Right cardiac atrium (tissue), 5 donors: ENCODE measurements around the gene HS2ST1. TPM values are rescaled to one million over a fixed set of nuclear protein-coding genes. Genes with fewer than 3 reads are reported as not detected.
"Not testable (repeated sequence)": the region's sequence is repeated elsewhere in the genome, so short reads cannot be mapped to it uniquely, and the experiment has no call there.

ENCODE experiments used
- ATAC-seq, 2 donors: fragments of 200-7000 bp; cut with Tn5 transposase; one replicate each; pipeline versions ENCODE4 v1.8.0 to v1.9.1; 2020; ENCODE audit warnings: moderate library complexity in 2 of 2, mild to moderate bottlenecking in 1 of 2
- DNase-seq, 3 donors: peaks; one replicate each; pipeline ENCODE4 v3.0.0-alpha.2; 2020
- H3K27ac ChIP-seq: one replicate; pipeline ENCODE4 v1.5.1; 2013; ENCODE audit warnings: mild to moderate bottlenecking, low read length, control low read depth, moderate library complexity
- H3K27me3 ChIP-seq: one replicate; pipeline ENCODE4 v1.6.1; 2013; ENCODE audit not compliant: control insufficient read depth, insufficient read depth
- H3K4me1 ChIP-seq: one replicate; pipeline ENCODE4 v1.6.1; 2013; ENCODE audit warnings: low read length; ENCODE audit not compliant: control insufficient read depth, insufficient read depth
- H3K4me3 ChIP-seq: one replicate; pipeline ENCODE4 v1.5.1; 2013; ENCODE audit warnings: low read length, control low read depth
- H3K9me3 ChIP-seq: one replicate; pipeline ENCODE4 v1.6.1; 2013; ENCODE audit warnings: low read length; ENCODE audit not compliant: control insufficient read depth
- WGBS: extraction: QIAGEN DNeasy Blood & Tissue Kit; methylation state at CpG from one replicate; pipeline ENCODE4 v1.1.7; 2013; 5-methylcytosine and 5-hydroxymethylcytosine counted together
- intact Hi-C, 4 donors: fragments of 100-400 bp; cut with DNase I; formaldehyde crosslinking; loops; one replicate each; pipeline versions ENCODE4 v1.11.0 to v1.14.0; 2022 to 2023
- polyA plus RNA-seq: library from polyadenylated mRNA; stranded (reverse); fragments of 200-250 nt; gene quantifications from one replicate; pipeline ENCODE4 v1.2.3, GENCODE V29; 2013
- total RNA-seq, 4 donors: library from RNA; stranded (reverse); fragmentation: NEBNext Ultra II Directional; extraction: Animal tissue kit (Norgen Biotek cat#: 25700); gene quantifications; one replicate each; pipeline ENCODE4 v1.2.1, GENCODE V29; 2021
- donor health status: healthy with polysubstance abuse.
- donor health status: DM: no; HTN: yes; CAD: no.
- donor health status: DM: no; HTN: no; CAD: no.
- donor health status: DM: no; HTN: yes; CAD: no; lungs with severe emphysema.
- donor health status: DM: yes; HTN: yes; CAD: no.

The HS2ST1 gene
- total and polyA plus RNA-seq, 5 donors, result 6.0 to 15.7 (median 11.8) TPM

- Histone ChIP-seq H3K4me3 (no peak overlapping the region), H3K9me3 (no peaks in the 10 kb centered on the region), H3K27ac (no peak overlapping the region), H3K4me1 (peaks cover 1% of the 10 kb centered on the region), H3K27me3 (no peaks in the 10 kb centered on the region)
- DNase-seq, result no peak
- 86% methylated on average over 5 of the region's 5 CpGs for WGBS
- intact Hi-C loops, result no loop called here
- ATAC-seq, result no peak
Observed at GRCh38 chr1:86950712-86951419, 36.4 kb downstream of the HS2ST1 start.

- H3K27ac ChIP-seq, result no peak overlapping the region
- intact Hi-C loops, result no loop called here
- peaks cover 1% of the 10 kb centered on the region for H3K4me1 ChIP-seq
- 83% methylated on average over 1 of the region's 1 CpG for WGBS
- no peak for ATAC-seq
- no peaks in the 10 kb centered on the region for H3K9me3 ChIP-seq
- no peak for DNase-seq
- no peak overlapping the region for H3K4me3 ChIP-seq
- H3K27me3 ChIP-seq, result no peaks in the 10 kb centered on the region
Observed at GRCh38 chr1:86951430-86951829, 37.0 kb downstream of the HS2ST1 start.

GRCh38 chr1:86953167-86953566 is 38.7 kb downstream of the HS2ST1 start:
- WGBS, result 51% methylated on average over 3 of the region's 3 CpGs
- Histone ChIP-seq H3K4me3 (no peak overlapping the region), H3K27me3 (no peaks in the 10 kb centered on the region), H3K4me1 (no peaks in the 10 kb centered on the region), H3K9me3 (no peaks in the 10 kb centered on the region), H3K27ac (no peak overlapping the region)
- ATAC-seq (no peak), DNase-seq (no peak)
- intact Hi-C loops, result no loop called here

DNA sequence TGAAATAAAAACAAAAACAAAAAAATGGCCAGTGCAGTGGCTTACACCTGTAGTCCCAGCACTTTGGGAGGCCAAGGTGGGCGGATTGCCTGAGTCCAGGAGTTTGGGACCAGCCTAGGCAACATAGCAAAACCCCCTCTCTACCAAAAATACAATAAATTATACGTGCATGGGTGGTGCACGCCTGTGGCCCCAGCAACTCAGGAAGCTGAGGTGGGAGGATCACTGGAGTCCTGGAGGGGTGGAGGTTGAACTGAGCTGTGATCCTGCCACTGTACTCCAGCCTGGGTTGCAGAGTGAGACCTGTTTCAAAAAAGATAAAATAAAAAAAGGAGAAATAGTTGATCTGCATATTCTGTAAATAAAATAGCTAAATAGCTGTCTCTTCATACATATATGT is 41.2 kb downstream of the HS2ST1 start:
- ATAC-seq, result no peak
- H3K4me3 ChIP-seq, result no peak overlapping the region
- 85% methylated on average over 3 of the region's 3 CpGs for WGBS
- H3K9me3 ChIP-seq, result no peaks in the 10 kb centered on the region
- no peaks in the 10 kb centered on the region for H3K27me3 ChIP-seq
- intact Hi-C loops, result no loop called here
- DNase-seq, result no peak
- H3K27ac ChIP-seq, result no peak overlapping the region
- no peaks in the 10 kb centered on the region for H3K4me1 ChIP-seq

GRCh38 chr1:86956221-86956620 is 41.8 kb downstream of the HS2ST1 start:
- DNase-seq (no peak), ATAC-seq (no peak)
- H3K27ac ChIP-seq, result no peak overlapping the region
- no peaks in the 10 kb centered on the region for H3K27me3 ChIP-seq
- H3K4me1 ChIP-seq, result no peaks in the 10 kb centered on the region
- intact Hi-C loops, result no loop called here
- no peak overlapping the region for H3K4me3 ChIP-seq
- H3K9me3 ChIP-seq, result no peaks in the 10 kb centered on the region

DNA sequence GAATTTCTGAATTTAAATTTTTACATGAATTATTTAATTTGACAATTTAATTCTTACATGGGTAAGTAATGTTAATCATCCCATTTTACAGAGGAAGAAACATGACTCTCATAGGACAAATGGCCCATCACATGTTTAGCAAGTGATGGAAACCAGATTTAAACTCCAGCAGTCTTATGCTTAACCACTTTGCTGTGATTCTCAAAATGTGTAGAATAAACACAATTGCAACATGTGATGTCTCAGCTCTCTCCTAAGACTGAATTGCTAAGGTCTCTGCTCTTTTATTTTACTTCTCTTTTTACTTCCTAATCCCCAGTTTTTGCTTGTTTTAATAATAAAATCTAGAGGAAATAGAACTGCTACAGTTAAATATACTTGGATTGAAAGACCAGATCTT is 42.8 kb downstream of the HS2ST1 start:
- no peak overlapping the region for H3K27ac ChIP-seq
- intact Hi-C loops, result no loop called here
- no peak overlapping the region for H3K4me3 ChIP-seq
- no peaks in the 10 kb centered on the region for H3K9me3 ChIP-seq
- DNase-seq (no peak), ATAC-seq (no peak)
- no peaks in the 10 kb centered on the region for H3K27me3 ChIP-seq
- H3K4me1 ChIP-seq, result no peaks in the 10 kb centered on the region

- ATAC-seq (no peak), DNase-seq (no peak)
- Histone ChIP-seq H3K9me3 (no peaks in the 10 kb centered on the region), H3K27ac (no peak overlapping the region), H3K4me1 (no peaks in the 10 kb centered on the region), H3K27me3 (no peaks in the 10 kb centered on the region), H3K4me3 (no peak overlapping the region)
- intact Hi-C loops, result no loop called here
Observed at GRCh38 chr1:86960548-86960947, 46.1 kb downstream of the HS2ST1 start.

DNA sequence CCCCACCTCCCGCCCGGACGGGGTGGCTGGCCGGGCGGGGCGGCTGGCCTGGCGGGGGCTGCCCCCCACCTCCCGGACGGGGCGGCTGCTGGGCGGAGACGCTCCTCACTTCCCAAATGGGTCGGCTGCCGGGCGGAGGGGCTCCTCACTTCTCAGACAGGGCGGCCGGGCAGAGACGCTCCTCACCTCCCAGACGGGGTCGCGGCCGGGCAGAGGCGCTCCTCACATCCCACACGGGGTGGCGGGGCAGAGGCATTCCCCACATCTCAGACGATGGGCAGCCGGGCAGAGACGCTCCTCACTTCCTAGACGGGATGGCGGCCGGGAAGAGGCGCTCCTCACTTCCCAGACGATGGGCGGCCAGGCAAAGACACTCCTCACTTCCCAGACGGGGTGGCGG is 49.4 kb downstream of the HS2ST1 start:
- H3K4me3 ChIP-seq, H3K4me1 ChIP-seq, H3K9me3 ChIP-seq, H3K27ac ChIP-seq, ATAC-seq, H3K27me3 ChIP-seq, intact Hi-C loops: not testable (repeated sequence)
- DNase-seq, result peak in 1 of 3 donors; percentile 37
- 95% methylated on average over 36 of the region's 36 CpGs for WGBS

DNA sequence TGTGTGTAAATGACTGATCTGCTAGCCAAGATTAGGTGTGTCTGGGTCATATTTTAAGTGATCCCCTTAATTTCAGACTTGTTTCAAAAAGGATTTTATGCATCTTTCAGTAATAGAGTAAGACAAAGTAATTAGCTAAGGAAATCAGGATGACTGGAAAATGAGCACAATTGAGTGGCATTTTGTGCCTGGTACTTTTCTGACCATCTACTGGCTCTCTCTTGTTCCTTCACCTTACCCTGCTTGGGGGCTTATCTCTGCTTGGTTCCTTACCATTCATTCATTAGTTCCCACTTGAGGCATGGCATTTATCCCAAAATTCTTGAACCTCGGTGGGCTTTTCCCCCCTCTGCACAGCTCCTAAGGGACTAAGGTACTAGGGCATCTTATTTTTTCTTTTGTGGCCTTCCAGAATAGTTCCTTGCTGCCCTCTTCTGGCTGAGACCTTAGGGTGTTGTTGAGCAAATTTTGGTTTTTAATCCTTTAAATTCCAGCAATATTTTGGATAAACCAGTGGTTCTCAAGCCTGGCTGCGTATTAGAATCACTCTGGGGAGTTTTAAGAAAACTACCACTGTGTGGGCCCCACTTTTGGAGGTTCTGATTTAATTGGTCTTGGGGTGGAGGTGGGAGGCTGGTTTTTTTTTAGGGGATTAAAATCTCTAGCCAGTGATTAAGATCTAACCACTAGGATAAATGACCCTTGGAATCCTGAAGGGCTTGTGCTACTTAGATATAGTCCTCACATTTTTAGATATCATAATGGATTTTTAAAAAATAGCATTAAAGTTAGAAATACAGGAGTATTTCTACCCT is 50.8 kb downstream of the HS2ST1 start:
- Histone ChIP-seq H3K27me3 (no peaks in the 10 kb centered on the region), H3K4me3 (no peak overlapping the region), H3K9me3 (no peaks in the 10 kb centered on the region), H3K27ac (no peak overlapping the region), H3K4me1 (no peaks in the 10 kb centered on the region)
- DNase-seq (no peak), ATAC-seq (no peak)
- 31% methylated on average over 2 of the region's 2 CpGs for WGBS
- intact Hi-C loops, result loop anchor here in 2 of 4 donors (5.0 kb wide), 1 partner anchor 133 kb away; no protein-coding TSS in a partner anchor

GRCh38 chr1:86965827-86966182 is 51.4 kb downstream of the HS2ST1 start:
- intact Hi-C loops, result loop anchor here in 2 of 4 donors (5.0 kb wide), 1 partner anchor 134 kb away; no protein-coding TSS in a partner anchor
- no peaks in the 10 kb centered on the region for H3K4me1 ChIP-seq
- no peaks in the 10 kb centered on the region for H3K9me3 ChIP-seq
- WGBS, result 92% methylated on average over 1 of the region's 1 CpG
- H3K27ac ChIP-seq, result no peak overlapping the region
- DNase-seq (no peak), ATAC-seq (no peak)
- no peaks in the 10 kb centered on the region for H3K27me3 ChIP-seq
- H3K4me3 ChIP-seq, result no peak overlapping the region

- no peaks in the 10 kb centered on the region for H3K4me1 ChIP-seq
- ATAC-seq (no peak), DNase-seq (no peak)
- no peaks in the 10 kb centered on the region for H3K9me3 ChIP-seq
- 50% methylated on average over 2 of the region's 2 CpGs for WGBS
- no peak overlapping the region for H3K27ac ChIP-seq
- intact Hi-C loops, result loop anchor here in 1 of 4 donors (5.0 kb wide), 1 partner anchor 111 kb away; no protein-coding TSS in a partner anchor
- H3K27me3 ChIP-seq, result no peaks in the 10 kb centered on the region
- H3K4me3 ChIP-seq, result no peak overlapping the region
Observed at GRCh38 chr1:86970938-86971337, 56.5 kb downstream of the HS2ST1 start.
